SK-N-SH (cell line): ENCODE results near the gene ATP1B1. TPM values are rescaled to one million over a fixed set of nuclear protein-coding genes. Genes with fewer than 3 reads are reported as not detected.

Experiments used
- CTCF ChIA-PET: fragments of 300-600, 350-600 bp; formaldehyde crosslinking; extraction: SDS; loops from one replicate; lab custom pipeline; 2021; lab: Yijun Ruan, JAX
- POLR2A ChIA-PET: fragments of 350-600 bp; sonication (Branson Sonifier 250); formaldehyde crosslinking; extraction: SDS; loops from one replicate; lab custom pipeline; 2020; ENCODE audit warnings: antibody characterized with exemption, inconsistent platforms; lab: Yijun Ruan, JAX
- DNase-seq: peaks from one replicate; pipeline ENCODE4 v3.0.0; 2012
- H2AFZ ChIP-seq: fragments of 200-600 bp; sonication (generic); 2 replicates; pipeline ENCODE4 v1.8.1; 2016; ENCODE audit warnings: antibody characterized with exemption, mild to moderate bottlenecking, low read depth
- H3F3A ChIP-seq: fragments of 200-600 bp; sonication (generic); replicated peaks from 2 replicates; pipeline ENCODE3; 2016; ENCODE audit warnings: antibody characterized with exemption, mild to moderate bottlenecking; ENCODE audit not compliant: insufficient read depth
- H3K27ac ChIP-seq, 2 experiments: fragments of 200-500 bp in 1 of 2; fragments of 200-600 bp in 1 of 2; sonication (Bioruptor generic) in 1 of 2; sonication (generic), shearing (Covaris generic) in 1 of 2; 2 replicates each; pipeline versions ENCODE4 v1.5.1 to v1.6.1; 2014 to 2016; ENCODE audit warnings: low read depth in 2 of 2, inconsistent platforms in 1 of 2, low read length in 1 of 2, mild to moderate bottlenecking in 1 of 2, mixed read lengths in 1 of 2
- H3K27me3 ChIP-seq: fragments of 200-600 bp; sonication (generic), shearing (Covaris generic); 2 replicates; pipeline ENCODE4 v1.6.1; 2016; ENCODE audit warnings: mixed run types; ENCODE audit not compliant: insufficient read depth
- H3K36me3 ChIP-seq, 2 experiments: fragments of 200-500 bp in 1 of 2; fragments of 200-600 bp in 1 of 2; sonication (Bioruptor generic) in 1 of 2; sonication (generic) in 1 of 2; replicated peaks in 1 of 2; 2 replicates each; pipeline versions ENCODE3 to v1.5.1; 2014 to 2016; ENCODE audit warnings: low read length in 1 of 2, mild to moderate bottlenecking in 1 of 2; ENCODE audit not compliant: insufficient read depth in 2 of 2, control insufficient read depth in 1 of 2
- H3K4me1 ChIP-seq, 2 experiments: fragments of 200-500 bp in 1 of 2; fragments of 200-600 bp in 1 of 2; sonication (Bioruptor generic) in 1 of 2; sonication (generic), shearing (Covaris generic) in 1 of 2; 2 replicates each; pipeline versions ENCODE4 v1.5.1 to v1.6.1; 2014 to 2016; ENCODE audit warnings: low read depth in 1 of 2, low read length in 1 of 2, mixed run types in 1 of 2; ENCODE audit not compliant: insufficient read depth in 2 of 2, control insufficient read depth in 1 of 2
- H3K4me2 ChIP-seq: fragments of 200-600 bp; sonication (generic), shearing (Covaris generic); 2 replicates; pipeline ENCODE4 v1.6.1; 2017; ENCODE audit warnings: mixed run types
- H3K4me3 ChIP-seq, 2 experiments: fragments of 200-500 bp in 1 of 2; fragments of 200-600 bp in 1 of 2; sonication (Bioruptor generic) in 1 of 2; sonication (generic), shearing (Covaris generic) in 1 of 2; 2 replicates each; pipeline versions ENCODE4 v1.5.1 to v1.8.1; 2014 to 2016; ENCODE audit warnings: low read depth in 2 of 2, inconsistent platforms in 1 of 2, low read length in 1 of 2, mild to moderate bottlenecking in 1 of 2, mixed read lengths in 1 of 2, moderate library complexity in 1 of 2
- H3K79me2 ChIP-seq: fragments of 200-600 bp; sonication (generic); 2 replicates; pipeline ENCODE4 v1.8.1; 2017; ENCODE audit warnings: mild to moderate bottlenecking; ENCODE audit not compliant: insufficient read depth
- H3K9ac ChIP-seq: fragments of 200-600 bp; sonication (generic); 2 replicates; pipeline ENCODE4 v1.6.1; 2017; ENCODE audit warnings: mixed run types
- H3K9me2 ChIP-seq: fragments of 200-600 bp; sonication (generic); 2 replicates; pipeline ENCODE4 v1.6.1; 2017; ENCODE audit warnings: mixed run types
- H3K9me3 ChIP-seq: fragments of 200-600 bp; sonication (generic); 2 replicates; pipeline ENCODE4 v1.6.1; 2017; ENCODE audit warnings: mixed run types, mild to moderate bottlenecking, moderate library complexity
- H4K20me1 ChIP-seq: fragments of 200-600 bp; sonication (generic); 2 replicates; pipeline ENCODE4 v1.6.1; 2017; ENCODE audit warnings: mild to moderate bottlenecking, mixed run types; ENCODE audit not compliant: insufficient read depth
- ELF1 ChIP-seq: IDR thresholded peaks from 2 replicates; pipeline ENCODE4 v1.4.0; 2012
- FOXJ3 ChIP-seq: sonication (generic); formaldehyde crosslinking; IDR thresholded peaks from 2 replicates; pipeline ENCODE4 v1.5.1; 2020; ENCODE audit warnings: mild to moderate bottlenecking, missing genetic modification reagents
- FOXM1 ChIP-seq: IDR thresholded peaks from 2 replicates; pipeline ENCODE4 v1.4.0; 2012; ENCODE audit warnings: low read depth, mild to moderate bottlenecking
- JUND ChIP-seq: IDR thresholded peaks from 2 replicates; pipeline ENCODE4 v1.4.0; 2012
- MAX ChIP-seq: IDR thresholded peaks from 2 replicates; pipeline ENCODE4 v1.4.0; 2012; ENCODE audit warnings: low read depth
- MXI1 ChIP-seq: IDR thresholded peaks from 2 replicates; pipeline ENCODE4 v1.6.1; 2012; ENCODE audit warnings: mild to moderate bottlenecking, low read depth, low read length, improper control_type of control experiment
- NFIC ChIP-seq: IDR thresholded peaks from 2 replicates; pipeline ENCODE4 v1.4.0; 2012; ENCODE audit warnings: borderline replicate concordance
- POLR2AphosphoS5 ChIP-seq: IDR thresholded peaks from 2 replicates; pipeline ENCODE4 v1.6.1; 2012; ENCODE audit warnings: low read depth, low read length
- RAD21 ChIP-seq: IDR thresholded peaks from 2 replicates; pipeline ENCODE4 v1.6.1; 2012; ENCODE audit warnings: mild to moderate bottlenecking, low read length
- RFX5 ChIP-seq: IDR thresholded peaks from 2 replicates; pipeline ENCODE4 v1.6.1; 2012; ENCODE audit warnings: mild to moderate bottlenecking, improper control_type of control experiment, low read length
- SIN3A ChIP-seq: IDR thresholded peaks from 2 replicates; pipeline ENCODE4 v1.6.1; 2012; ENCODE audit warnings: low read depth, mild to moderate bottlenecking, low read length, moderate library complexity, borderline replicate concordance
- SMC3 ChIP-seq: IDR thresholded peaks from 2 replicates; pipeline ENCODE4 v1.6.1; 2012; ENCODE audit warnings: low read depth, low read length, improper control_type of control experiment
- TCF12 ChIP-seq: IDR thresholded peaks from 2 replicates; pipeline ENCODE4 v1.4.0; 2012
- TEAD4 ChIP-seq: IDR thresholded peaks from 2 replicates; pipeline ENCODE4 v1.4.0; 2012; ENCODE audit warnings: mild to moderate bottlenecking, borderline replicate concordance; ENCODE audit not compliant: insufficient read depth
- ZBTB33 ChIP-seq: IDR thresholded peaks from 2 replicates; pipeline ENCODE4 v1.4.0; 2012; ENCODE audit warnings: low read depth, borderline replicate concordance
- WGBS: methylation state at CpG from one replicate; pipeline ENCODE4 v1.1.6; 2017; ENCODE audit warnings: low lambda C conversion rate; 5-methylcytosine and 5-hydroxymethylcytosine counted together
- polyA plus RNA-seq, 3 experiments: library from polyadenylated mRNA; depleted of rRNA; stranded (reverse); fragments of >200 nt; gene quantifications; 2 replicates each; pipeline ENCODE4 v1.2.3, GENCODE V29; 2012
- TF ChIP-seq, protein P1 (sequence below): fragments of 150-350 bp; IDR thresholded peaks from 2 replicates; pipeline ENCODE4 v1.6.1; 2016; ENCODE audit warnings: mild to moderate bottlenecking, low read depth, low read length
- TF ChIP-seq, protein P2 (sequence below): IDR thresholded peaks from 2 replicates; pipeline ENCODE4 v1.6.1; 2012; ENCODE audit warnings: mild to moderate bottlenecking, low read depth, low read length, moderate library complexity
- TF ChIP-seq, protein P3 (sequence below): fragments of 150-350 bp; IDR thresholded peaks from 2 replicates; pipeline ENCODE4 v1.6.1; 2017; ENCODE audit warnings: antibody characterized with exemption, low read length, low read depth, borderline replicate concordance

The ATP1B1 gene
- polyA plus RNA-seq, 1 of the 3 experiments (the other 2 are of a cell fraction): 49.5 TPM

GRCh38 chr1:169105087-169105433, 1.4 kb upstream of the ATP1B1 start:
- peak overlapping the region; percentile 84 to 85; a peak in 3 of 4 replicates for H3K4me3 ChIP-seq
- 87% methylated on average over 5 of the region's 6 CpGs for WGBS
- H4K20me1 ChIP-seq: no peaks in the 10 kb centered on the region
- no peaks in the 10 kb centered on the region for H3K9me3 ChIP-seq
- H3K27ac ChIP-seq: peak overlapping the region in 1 of 2 experiments; percentile 97; a peak in 2 of 4 replicates
- H3K4me1 ChIP-seq: peaks cover 24 to 53% of the 10 kb centered on the region in 2 experiments
- ChIA-PET POLR2A (interaction anchor here (0.7 to 1.3 kb wide), 8 partner anchors 11 to 413 kb away, joined by 3 to 8 read pairs (median 4); no protein-coding TSS in a partner anchor), CTCF (interaction anchor here (0.7 to 8.9 kb wide), 6 partner anchors 11 to 847 kb away, joined by 3 to 92 read pairs (median 4); no protein-coding TSS in a partner anchor)
- peaks cover 20% of the 10 kb centered on the region for H3F3A ChIP-seq
- H3K27me3 ChIP-seq: no peaks in the 10 kb centered on the region
- peak overlapping the region; percentile 81 for H3K4me2 ChIP-seq
- TF ChIP-seq ELF1 (no peak), MXI1 (no peak), RFX5 (no peak), FOXM1 (no peak)
- TF ChIP-seq, protein P1, sequence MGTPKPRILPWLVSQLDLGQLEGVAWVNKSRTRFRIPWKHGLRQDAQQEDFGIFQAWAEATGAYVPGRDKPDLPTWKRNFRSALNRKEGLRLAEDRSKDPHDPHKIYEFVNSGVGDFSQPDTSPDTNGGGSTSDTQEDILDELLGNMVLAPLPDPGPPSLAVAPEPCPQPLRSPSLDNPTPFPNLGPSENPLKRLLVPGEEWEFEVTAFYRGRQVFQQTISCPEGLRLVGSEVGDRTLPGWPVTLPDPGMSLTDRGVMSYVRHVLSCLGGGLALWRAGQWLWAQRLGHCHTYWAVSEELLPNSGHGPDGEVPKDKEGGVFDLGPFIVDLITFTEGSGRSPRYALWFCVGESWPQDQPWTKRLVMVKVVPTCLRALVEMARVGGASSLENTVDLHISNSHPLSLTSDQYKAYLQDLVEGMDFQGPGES: no peak
- no peaks in the 10 kb centered on the region for H3K36me3 ChIP-seq
- H3K79me2 ChIP-seq: peaks cover 35% of the 10 kb centered on the region
- H3K9ac ChIP-seq: no peak overlapping the region
- H3K9me2 ChIP-seq: no peaks in the 10 kb centered on the region
- DNase-seq: no peak
- no peak overlapping the region for H2AFZ ChIP-seq

GRCh38 chr1:169105434-169106094, 926 bp upstream of the ATP1B1 start:
- WGBS: 15% methylated on average over 11 of the region's 47 CpGs
- Histone ChIP-seq H3K36me3 (no peaks in the 10 kb centered on the region), H3K27me3 (no peaks in the 10 kb centered on the region), H3F3A (peaks cover 23% of the 10 kb centered on the region), H3K27ac (peak overlapping the region in 1 of 2 experiments; percentile 97; a peak in 3 of 4 replicates), H2AFZ (peak overlapping the region; percentile 65; the same call in 1 of the 2 replicates), H3K9me2 (no peaks in the 10 kb centered on the region), H3K9ac (peak overlapping the region; percentile 85; the same call in 1 of the 2 replicates), H4K20me1 (no peaks in the 10 kb centered on the region), H3K4me3 (peak overlapping the region; percentile 84 to 85), H3K79me2 (peaks cover 40% of the 10 kb centered on the region), H3K4me2 (peak overlapping the region; percentile 81), H3K4me1 (peaks cover 24 to 56% of the 10 kb centered on the region in 2 experiments), H3K9me3 (no peaks in the 10 kb centered on the region)
- ChIA-PET POLR2A (interaction anchor here (0.6 to 1.5 kb wide), 20 partner anchors 10 to 502 kb away, joined by 3 to 9 read pairs (median 4); partner anchors contain the start of genes BLZF1, DPT and NME7), CTCF (interaction anchor here (0.6 to 8.9 kb wide), 6 partner anchors 11 to 499 kb away, joined by 3 to 92 read pairs (median 4); no protein-coding TSS in a partner anchor)
- DNase-seq: peak; percentile 87
- no peak for TF ChIP-seq ZBTB33
- no peak for TF ChIP-seq SMC3
- no peak; the same call in 1 of the 2 replicates for TF ChIP-seq NFIC
- no peak for TF ChIP-seq FOXJ3 (CRISPR knock-in tag)
- no peak for TF ChIP-seq MAX
- no peak for TF ChIP-seq FOXM1
- no peak for TF ChIP-seq TEAD4
- no peak for TF ChIP-seq RFX5
- peak; percentile 13; the same call in 1 of the 2 replicates for TF ChIP-seq TCF12
- no peak for TF ChIP-seq ELF1
- no peak; the same call in 1 of the 2 replicates for TF ChIP-seq RAD21
- TF ChIP-seq, protein P2, sequence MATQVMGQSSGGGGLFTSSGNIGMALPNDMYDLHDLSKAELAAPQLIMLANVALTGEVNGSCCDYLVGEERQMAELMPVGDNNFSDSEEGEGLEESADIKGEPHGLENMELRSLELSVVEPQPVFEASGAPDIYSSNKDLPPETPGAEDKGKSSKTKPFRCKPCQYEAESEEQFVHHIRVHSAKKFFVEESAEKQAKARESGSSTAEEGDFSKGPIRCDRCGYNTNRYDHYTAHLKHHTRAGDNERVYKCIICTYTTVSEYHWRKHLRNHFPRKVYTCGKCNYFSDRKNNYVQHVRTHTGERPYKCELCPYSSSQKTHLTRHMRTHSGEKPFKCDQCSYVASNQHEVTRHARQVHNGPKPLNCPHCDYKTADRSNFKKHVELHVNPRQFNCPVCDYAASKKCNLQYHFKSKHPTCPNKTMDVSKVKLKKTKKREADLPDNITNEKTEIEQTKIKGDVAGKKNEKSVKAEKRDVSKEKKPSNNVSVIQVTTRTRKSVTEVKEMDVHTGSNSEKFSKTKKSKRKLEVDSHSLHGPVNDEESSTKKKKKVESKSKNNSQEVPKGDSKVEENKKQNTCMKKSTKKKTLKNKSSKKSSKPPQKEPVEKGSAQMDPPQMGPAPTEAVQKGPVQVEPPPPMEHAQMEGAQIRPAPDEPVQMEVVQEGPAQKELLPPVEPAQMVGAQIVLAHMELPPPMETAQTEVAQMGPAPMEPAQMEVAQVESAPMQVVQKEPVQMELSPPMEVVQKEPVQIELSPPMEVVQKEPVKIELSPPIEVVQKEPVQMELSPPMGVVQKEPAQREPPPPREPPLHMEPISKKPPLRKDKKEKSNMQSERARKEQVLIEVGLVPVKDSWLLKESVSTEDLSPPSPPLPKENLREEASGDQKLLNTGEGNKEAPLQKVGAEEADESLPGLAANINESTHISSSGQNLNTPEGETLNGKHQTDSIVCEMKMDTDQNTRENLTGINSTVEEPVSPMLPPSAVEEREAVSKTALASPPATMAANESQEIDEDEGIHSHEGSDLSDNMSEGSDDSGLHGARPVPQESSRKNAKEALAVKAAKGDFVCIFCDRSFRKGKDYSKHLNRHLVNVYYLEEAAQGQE: no peak
- TF ChIP-seq, protein P3, sequence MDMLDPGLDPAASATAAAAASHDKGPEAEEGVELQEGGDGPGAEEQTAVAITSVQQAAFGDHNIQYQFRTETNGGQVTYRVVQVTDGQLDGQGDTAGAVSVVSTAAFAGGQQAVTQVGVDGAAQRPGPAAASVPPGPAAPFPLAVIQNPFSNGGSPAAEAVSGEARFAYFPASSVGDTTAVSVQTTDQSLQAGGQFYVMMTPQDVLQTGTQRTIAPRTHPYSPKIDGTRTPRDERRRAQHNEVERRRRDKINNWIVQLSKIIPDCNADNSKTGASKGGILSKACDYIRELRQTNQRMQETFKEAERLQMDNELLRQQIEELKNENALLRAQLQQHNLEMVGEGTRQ: no peak
- TF ChIP-seq SIN3A: no peak
- TF ChIP-seq MXI1: peak; percentile 24; the same call in 1 of the 2 replicates
- TF ChIP-seq POLR2AphosphoS5: no peak
- no peak for TF ChIP-seq JUND
